Posterior vena cava (tissue), 2 donors: Measurements from ENCODE around the gene ZFYVE27. TPM values are rescaled to one million over a fixed set of nuclear protein-coding genes. Genes with fewer than 3 reads are reported as not detected.

ENCODE experiments used
- DNase-seq: peaks from one replicate; pipeline ENCODE4 v3.0.0-alpha.2; 2020; ENCODE audit warnings: low spot score
- intact Hi-C, 2 donors: fragments of 100-400 bp; cut with DNase I; formaldehyde crosslinking; loops; one replicate each; pipeline versions ENCODE4 v1.14.1 to v1.14.2; 2022 to 2023
- total RNA-seq, 2 donors: library from RNA; stranded (reverse); fragmentation: NEBNext Ultra II Directional; extraction: Animal tissue kit (Norgen Biotek cat#: 25700); gene quantifications; one replicate each; pipeline ENCODE4 v1.2.1, GENCODE V29; 2021
- donor health status: DM: yes; HTN: yes; CAD: no.
- donor health status: DM: yes; HTN: yes; CAD: no.

Gene ZFYVE27
- total RNA-seq, 2 donors from 2014 or later = 15.8 to 16.0 TPM

DNA sequence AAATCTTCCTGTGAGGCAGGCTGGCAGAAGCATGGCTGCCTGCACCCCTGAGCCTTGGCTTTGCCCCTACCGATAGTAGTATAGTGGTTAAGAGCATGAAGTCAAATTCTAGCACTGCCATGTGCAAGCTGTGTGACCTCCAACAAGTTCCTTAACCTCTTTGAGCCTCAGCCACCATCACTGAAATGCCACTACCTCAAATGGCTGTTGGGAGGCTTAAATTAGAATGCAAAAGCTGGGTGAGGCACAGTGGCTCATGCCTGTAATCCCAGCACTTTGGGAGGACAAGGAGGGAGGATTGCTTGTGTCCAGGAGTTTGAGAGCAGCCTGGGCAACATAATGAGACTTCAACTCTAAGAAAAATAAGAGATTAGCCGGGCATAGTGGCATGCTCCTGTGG lies 26.5 kb downstream of the ZFYVE27 start:
- intact Hi-C loops = no loop called here
- DNase-seq = no peak

DNA sequence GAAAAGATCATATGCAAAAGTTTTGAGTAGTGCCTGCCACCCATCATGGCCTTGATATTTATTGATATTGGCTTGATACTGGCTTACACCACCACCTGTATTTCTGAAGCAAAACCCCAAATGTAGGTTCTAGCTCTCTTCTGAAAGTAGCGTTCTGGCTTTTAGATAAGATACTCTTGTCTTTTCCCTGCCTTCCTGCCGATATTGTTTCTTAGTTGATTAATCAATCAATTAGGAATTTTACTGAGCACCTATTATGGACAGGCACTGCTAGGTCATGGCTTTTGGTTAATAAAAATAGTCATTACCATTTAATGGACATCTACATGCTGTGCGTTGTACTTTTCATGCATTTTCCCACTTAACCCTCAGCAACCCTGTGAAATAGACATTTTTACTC lies 27.0 kb downstream of the ZFYVE27 start:
- intact Hi-C loops = no loop called here
- no peak for DNase-seq

DNA sequence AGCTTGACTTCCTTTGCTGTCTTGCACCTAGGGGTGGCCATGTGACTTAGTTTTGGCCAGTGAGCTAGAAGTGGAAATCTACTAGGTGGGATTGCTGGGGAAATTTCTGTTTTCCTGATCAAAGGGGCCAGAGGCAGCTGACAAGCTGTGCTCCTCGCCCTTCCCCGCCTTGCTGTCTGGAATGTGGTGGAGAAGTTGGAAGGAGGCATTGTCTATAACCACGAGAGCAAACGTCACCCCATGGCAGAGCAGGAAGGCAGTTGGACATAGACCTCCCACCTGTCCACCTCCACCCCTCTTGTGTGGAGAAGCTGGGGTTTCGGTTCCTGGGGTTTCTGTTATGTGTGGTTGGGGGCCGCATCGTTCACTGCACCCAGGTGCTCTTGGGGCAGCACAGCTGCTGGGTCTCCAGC lies 27.6 kb downstream of the ZFYVE27 start:
- DNase-seq = no peak
- intact Hi-C loops = no loop called here

DNA sequence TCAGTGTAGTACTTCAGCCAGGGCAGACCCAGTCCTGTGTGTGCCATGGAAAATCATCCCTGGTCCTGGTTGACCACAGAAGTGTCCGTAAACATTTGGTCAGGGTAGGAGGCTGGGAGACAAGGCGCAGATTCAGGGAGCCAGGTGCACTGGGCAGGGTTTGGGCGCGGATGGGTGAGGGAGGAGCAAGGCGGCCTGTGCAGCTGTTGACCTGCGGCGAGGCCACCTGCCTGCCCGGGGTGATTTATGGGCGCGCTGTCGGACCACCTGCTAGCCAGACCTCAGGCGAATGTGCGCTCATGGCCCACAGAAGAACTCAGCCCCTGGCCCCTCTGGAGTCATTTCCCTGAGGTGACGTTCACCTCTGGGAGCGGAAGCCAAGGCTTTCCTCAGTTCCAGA lies 28.3 kb downstream of the ZFYVE27 start:
- intact Hi-C loops = no loop called here
- DNase-seq = no peak

DNA sequence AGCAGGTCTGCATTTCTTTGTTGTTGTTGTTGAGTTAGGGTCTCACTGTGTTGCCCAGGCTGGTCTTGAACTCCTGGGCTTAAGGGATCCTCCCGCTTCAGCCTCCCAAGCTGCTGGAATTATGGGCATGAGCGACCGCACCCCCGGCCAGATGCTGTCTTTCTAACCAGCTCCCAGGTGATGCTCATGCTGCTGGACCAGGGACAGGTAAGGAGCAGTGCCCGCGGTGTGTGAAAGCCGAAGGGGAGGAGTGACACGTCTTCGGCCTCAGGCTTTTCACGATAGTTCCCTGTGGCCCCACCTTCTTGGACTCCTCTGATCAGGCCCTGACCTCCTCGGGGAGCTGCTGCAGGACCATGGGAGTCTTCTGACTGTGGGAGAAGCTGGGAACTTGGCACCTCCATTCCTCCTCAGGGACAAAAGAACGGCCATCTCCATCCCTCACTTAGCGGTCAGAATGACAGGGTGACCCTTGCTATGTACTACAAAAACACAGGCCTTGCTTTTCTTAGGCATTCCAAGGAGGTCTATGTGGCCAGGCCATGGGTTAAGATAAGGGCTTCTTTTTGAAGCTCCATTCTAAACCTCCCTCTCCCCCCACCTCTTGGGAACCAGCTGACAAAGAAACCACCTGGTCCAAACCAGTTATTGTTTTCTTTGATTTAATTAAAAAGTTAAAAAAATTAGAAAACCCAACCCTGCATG lies 29.3 kb downstream of the ZFYVE27 start:
- intact Hi-C loops = no loop called here
- DNase-seq = no peak

DNA sequence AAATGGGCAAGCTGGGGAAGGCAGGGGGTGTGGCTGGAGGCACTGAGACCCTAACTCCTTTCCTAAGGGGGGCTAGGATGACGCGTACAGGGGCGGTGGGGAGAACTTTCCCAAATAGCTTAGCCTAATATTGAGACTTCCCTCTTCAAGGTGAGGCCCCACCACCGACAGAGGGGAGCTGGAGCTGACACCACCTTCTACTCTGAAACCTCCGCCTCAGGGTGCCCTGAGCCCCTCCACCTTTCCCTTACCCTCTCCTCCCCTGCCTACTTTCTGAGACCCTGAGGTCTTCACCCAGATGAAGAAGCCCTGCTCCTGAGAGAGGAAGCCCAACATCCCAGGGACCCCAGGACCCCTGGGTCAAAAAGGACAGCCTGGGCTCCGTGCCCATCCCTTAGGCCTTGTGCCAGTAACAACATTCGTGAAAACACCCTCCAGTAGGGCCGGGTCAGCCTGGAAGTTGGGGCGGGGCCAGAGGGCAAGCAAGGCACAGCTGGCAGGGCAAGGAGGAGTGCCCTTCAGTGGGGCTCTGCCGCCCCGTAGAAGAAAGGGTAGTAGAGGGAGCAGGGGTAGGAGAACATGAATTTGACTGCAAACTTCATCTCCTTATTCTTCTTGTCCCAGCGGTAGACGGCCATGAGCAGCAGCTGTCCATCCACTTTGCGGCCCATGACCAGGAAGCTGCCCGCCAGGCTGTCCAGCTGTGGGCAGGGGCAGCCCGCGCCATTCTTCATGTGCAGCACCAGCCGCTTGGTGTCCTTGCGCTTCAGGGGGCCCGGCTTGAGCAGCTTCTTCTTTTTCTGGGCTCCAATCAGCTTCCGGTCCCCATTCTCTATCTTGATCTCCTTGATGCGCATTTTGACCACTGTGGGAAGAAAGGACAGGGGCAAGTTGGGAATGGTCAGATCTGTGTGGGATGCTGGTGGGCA lies 30.3 kb downstream of the ZFYVE27 start:
- DNase-seq = no peak
- intact Hi-C loops = no loop called here

DNA sequence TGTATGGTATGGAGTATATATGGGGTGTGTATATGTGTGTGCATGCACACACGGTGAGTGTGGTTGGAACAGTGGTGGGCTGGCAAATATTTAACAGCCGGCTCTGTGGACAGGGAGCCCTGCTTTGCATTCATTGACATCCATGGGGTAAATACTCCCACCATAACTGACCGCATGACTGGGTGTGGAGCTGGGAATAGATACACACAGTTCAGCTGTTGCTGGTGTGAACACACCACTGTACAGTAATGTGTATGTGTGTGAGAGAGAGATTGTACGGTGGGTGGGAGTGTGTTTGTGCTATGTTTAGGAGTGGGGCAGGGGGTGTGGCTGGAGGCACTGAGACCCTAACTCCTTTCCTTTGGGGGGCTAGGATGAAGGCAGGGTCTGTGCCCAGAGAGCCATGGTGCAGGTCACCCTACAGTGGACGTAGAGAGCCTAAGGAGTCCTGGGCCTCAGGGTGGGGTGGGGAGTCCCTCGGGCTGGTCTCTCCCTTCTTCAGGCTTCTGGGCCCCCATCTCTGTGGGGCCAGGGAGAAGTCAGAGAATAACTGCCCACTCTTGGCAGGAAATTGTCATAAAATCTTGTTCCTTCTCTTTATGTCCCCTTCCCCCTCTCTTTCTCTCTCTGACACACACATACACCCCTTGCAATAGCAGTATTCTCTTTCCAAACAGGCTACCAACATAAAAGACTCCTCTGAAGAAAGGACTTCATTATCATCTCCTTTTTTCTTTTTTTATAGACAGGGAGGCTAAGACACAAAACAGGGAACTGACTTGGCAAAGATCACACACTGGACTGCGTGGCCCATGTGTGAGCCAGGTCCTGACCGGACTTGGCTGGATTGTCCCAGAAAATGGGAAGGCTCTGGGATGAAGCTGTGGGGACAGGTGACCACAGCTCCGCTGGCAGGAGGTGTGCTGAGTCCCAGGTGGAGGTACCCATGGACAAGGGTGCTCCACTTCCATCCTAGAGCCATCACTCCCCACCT lies 31.7 kb downstream of the ZFYVE27 start:
- no peak for DNase-seq
- intact Hi-C loops = no loop called here

DNA sequence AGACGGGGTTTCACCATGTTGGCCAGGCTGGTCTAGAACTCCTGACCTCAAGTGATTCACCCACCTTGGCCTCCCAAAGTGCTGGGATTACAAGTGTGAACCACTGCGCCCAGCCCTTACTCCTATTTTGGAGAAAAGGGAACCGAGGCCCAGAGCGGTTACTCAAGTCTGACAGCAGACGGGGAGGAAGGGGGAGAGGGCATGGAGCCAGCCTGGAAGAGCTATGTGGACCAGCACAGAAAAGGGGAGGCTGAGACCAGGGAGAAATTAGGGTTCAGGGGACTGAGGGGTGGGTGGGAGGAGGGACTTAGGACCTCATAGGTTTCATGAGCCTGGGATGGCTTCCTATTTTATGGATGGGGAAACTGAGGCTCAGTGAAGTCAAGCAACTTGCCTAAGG lies 33.3 kb downstream of the ZFYVE27 start:
- intact Hi-C loops = no loop called here
- DNase-seq = no peak

DNA sequence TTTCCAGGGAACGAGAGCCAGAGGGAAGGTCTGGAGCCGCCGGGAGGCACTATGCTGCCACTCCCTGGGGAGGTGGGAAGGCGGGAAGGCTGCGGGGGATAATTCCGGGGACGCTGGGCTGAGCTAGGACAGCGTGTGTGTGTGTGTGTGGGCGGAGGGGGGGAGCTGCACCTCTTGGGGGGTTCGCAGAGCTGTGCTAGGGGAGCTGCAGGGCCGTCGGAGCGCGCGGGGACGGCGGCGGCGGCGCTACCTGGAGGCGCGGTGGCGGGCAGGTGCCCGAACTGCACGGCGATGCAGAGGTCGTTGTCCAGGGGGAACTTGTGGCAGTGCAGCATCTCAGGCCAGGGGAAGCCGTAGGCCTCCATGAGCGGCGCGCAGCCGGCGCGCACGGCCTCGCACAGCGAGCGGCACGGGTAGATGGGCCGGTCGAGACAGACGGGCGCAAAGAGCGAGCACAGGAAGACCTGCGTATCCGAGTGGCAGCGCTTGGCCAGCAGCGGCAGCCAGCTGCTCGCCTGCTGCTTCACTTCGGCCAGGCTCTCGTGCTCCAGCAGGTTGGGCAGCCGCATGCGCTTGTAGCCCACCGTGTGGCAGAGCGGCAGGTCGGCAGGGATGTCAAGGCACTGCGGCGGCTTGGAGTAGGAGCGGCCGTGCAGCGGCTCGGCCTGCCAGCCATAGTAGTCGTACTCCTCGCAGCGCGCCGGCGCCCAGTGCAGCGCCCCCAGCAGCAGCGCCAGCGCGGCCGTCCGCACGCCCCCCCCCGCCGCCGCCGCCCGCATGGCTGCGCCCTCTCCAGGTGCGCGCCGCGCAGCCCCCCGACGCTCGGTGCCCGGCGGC lies 34.3 kb downstream of the ZFYVE27 start:
- intact Hi-C loops = no loop called here

DNA sequence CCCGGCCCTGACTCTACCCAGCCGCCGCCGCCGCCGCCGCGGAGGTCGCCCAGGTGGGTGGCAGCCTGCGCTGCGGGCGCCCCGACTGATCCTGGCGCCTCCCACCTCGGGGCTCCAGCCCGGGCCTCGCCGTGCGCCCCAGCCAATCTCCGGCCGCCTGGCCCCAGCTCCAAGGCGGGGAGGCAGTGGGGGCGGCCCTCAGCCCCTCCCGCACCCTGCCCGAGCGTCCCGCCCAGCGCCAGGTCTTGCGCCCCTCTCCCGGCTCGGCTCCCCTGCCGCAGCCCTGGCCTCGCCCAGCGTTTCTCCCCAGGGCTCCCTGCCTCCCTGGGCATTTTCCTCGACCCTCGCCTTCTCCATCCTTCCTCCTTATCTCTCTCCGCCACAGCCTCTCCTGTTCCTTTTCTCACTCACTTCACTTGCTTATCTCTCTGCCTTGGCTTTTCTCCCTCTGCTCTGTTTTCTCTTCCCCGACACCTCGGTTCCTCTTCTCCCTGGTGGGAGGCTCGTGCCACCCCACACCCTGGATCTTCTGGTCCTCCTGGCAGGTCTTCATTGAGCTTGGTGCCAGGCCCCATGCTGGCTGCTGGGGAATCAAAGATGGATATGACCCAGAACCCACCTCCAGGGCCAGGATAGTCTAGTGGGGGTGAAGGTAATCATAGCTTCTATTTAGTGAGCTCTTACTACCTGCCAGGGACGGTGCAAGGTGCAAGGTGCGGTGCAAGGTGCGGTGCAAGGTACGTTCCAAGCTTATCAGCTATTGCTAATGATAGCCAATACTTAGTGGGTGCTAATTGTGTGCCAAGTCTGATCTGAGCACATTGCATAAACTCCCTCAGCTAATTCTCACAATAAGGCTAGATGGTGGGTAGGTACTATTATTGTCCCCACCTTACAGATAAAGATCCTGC lies 35.2 kb downstream of the ZFYVE27 start, which contains the start of gene SFRP5:
SFRP5 (minus strand) TSS at position 87 of the 911 bp plus-strand sequence. CDS start 166 bp downstream, outside the sequence.
- intact Hi-C loops = no loop called here
- DNase-seq = no peak

More for the DNA sequence above, 34.3 kb downstream of the ZFYVE27 start:
- DNase-seq = no peak

DNA sequence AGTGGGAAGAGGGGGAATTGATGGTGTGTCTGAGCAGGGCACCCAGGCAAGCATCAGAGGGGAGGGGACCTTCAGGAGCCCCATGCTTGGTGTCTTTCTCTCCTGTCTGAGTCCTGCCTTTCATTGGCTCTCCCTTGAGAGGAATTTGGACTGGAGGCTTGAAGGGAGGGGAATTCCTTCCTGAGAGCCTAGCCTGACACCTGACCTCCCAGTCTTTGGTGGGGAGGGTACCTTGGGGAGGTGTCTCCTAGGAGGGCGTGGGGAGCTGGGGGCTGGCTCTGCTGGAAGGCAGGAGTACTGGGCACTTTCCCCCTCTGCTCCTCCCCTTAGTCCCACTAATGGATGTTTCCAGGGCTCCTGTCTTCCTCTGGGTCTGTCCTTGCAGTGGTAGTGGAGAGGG lies 36.2 kb downstream of the ZFYVE27 start:
- intact Hi-C loops = no loop called here
- DNase-seq = no peak

DNA sequence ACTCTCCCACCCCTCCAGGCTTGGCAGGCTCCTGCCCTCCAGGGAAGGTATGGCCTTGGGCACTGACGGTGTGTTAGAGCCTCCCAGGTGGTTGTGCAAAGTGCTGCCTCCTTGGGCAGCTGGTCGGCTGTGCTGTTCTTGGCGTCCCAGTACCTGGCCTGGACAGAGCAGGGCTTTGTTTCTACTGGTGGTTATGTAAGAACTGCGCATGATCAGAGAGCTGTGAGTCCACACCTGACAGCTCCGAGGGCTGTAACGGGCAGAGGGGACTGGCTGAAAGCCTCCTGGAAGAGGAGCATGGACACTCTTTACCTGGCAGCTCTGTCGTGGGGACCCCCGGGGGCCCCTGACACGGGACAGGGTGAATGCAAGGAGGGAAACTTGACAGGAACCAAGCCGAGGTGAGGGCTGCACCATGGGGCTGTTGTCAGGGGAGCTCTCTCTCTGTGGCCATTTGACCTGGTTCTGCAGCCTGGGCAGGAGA lies 37.9 kb downstream of the ZFYVE27 start:
- intact Hi-C loops = no loop called here
- DNase-seq = no peak

DNA sequence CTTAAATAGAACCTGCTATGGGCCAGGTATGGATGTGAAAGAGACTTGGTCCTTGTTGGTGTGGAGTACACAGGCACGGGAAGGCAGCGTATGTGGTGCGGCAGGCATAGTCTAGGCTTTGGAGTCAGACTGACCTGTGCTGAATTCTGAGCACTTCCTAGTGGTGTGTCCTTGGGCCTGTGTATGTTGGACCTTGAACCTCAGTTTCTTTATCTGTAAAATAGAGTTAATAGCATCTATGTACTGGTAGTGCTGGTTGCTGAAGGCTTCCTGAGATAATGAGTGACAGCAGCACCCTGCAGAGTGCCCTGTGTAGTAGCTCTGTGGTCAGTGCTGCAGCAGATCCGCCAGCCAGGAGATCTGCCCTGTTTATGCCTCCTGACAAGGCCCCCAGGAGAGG lies 40.2 kb downstream of the ZFYVE27 start:
- intact Hi-C loops = no loop called here
- no peak for DNase-seq

DNA sequence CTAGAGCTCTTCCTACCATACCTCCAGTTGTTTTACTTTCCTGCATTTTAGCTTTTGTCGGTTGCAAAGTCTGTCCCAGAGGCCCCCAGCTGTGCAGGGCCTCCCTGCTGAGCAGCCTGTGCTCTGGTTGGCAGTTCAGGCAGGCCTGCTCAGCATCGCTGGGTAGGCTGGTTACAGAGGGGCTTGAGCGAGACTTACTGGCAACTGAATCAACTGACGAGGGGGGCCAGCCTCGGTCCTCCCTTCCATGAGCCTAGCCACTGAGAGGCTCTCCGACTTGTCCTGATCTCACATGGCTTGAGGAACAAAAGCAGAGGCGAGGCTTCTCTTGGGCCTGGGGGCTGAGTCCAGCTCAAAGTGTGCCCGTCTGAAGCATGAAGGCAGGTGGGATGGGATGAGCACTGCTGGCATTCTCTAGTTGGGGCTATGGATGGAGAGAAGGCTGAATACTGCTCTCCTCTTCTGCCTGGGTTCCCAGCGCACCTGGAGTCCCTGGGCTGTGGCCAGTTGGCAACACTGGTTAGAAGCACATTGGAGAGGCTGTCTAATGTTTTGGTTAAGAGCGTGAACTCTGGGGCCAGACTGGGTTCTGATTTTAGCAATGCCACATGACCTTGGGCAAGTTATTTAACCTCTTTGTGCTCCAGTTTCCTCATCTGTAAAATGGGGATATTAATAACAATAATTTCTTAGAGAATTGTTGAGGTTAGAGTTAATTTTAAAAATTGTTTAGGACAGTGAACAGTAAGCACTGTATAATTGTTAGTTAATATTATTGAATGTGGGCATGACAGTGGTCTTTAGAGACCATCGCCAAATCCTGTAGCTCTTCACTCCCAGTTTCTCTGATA lies 41.7 kb downstream of the ZFYVE27 start:
- intact Hi-C loops = no loop called here
- no peak for DNase-seq

DNA sequence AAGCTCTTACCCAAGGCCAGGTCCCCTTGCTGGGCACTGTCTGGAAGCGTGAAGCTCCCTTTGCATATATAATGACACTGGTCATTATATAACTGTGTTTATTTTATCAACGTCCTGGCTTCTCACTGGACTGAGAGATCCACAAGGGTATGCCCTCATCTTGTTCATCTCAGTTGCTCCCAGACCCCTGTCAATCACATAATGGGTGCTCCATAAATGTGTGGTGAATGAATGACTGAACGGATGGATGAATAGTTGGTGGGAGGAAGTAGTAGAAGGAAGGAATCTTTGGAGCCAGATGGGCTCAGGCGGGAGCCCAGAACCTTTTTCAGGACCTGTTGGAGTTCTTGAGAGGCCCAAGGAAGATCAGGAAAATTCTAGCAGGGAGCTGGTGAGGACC lies 42.6 kb downstream of the ZFYVE27 start:
- DNase-seq = no peak
- intact Hi-C loops = no loop called here

DNA sequence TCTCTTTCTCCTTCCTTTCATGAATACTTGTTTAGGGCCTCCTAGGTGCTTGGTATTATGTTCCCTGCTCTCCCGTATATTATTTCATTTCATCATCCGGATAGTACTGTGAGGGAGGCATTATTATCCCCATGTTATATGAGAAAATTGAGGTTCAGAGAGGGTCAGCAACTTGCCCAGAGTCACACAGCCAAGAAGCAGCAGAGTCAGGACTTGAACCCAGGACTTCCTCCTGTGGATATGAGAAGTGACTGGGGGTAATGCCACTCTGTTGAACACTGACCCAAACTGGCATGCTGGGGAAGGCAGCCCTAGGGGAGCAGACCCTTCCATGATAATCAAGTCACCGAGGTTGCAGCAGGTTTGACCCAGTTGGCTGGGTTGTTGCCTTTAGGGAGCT lies 43.0 kb downstream of the ZFYVE27 start:
- DNase-seq = no peak
- intact Hi-C loops = no loop called here
